NCI-H774 (cell line): Measurements from ENCODE around the gene APMAP.
A peak's percentile ranks its signal among the peaks of the same experiment; 100 is the strongest.
"Not testable (repeated sequence)": the region's sequence is repeated elsewhere in the genome, so short reads cannot be mapped to it uniquely, and the experiment has no call there.

Experiments
- DNase-seq: peaks from one replicate; lab custom pipeline; 2025; lab: John Stamatoyannopoulos, UW

Gene APMAP

GRCh38 chr20:25006431-25007167, 14.0 kb upstream of the APMAP start:
- no peak for DNase-seq

DNA sequence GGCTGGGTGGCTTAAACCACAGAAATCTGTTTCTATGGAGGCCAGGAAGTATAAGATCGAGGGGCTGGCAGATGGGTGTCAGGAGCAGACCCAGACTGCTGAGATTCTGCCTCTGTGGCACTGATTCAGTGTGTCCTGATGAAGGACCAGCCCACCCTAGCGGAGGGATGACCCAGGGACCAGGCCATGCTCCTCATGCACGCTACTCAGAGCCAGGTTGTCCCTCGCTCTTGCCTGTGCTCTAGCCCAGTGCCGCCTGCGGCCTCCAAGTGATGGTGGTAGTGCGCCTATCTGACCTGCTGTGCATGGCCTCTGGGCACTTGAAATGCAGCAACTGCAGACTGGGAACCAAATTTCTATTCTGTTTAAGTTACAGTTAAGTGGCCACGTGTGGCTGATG, 13.1 kb upstream of the APMAP start:
- no peak for DNase-seq

- DNase-seq = no peak
These were observed 12.7 kb upstream of the APMAP start for GRCh38 chr20:25005220-25005619.

- no peak for DNase-seq
These were observed 10.5 kb upstream of the APMAP start for GRCh38 chr20:25003002-25003401.

- DNase-seq = not testable (repeated sequence)
These were observed 8.8 kb upstream of the APMAP start for GRCh38 chr20:25001323-25001722.

- DNase-seq = peak; percentile 17
These were observed 7.8 kb upstream of the APMAP start for GRCh38 chr20:25000268-25000801.

DNA sequence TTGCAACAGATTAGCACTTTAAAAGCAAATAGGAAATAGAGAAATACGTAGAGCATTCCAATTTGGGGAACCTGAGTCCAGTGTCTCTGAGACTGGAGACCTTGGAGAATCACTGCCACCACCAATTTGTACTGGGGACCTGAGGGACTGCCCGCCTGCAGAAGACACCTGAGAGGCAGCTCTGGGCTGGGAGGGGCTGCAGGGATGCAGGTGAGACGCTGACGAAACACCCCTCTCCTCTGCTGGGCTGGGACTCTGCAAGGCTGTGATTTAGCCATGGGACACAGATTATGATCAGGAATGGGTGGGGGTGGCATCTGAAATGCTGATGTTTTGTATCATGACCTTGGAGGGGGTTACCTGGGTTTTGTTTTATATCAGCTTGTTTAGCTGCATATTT, 7.0 kb upstream of the APMAP start:
- no peak for DNase-seq

GRCh38 chr20:24998631-24999445, 6.3 kb upstream of the APMAP start:
- DNase-seq = no peak

GRCh38 chr20:24998121-24998520, 5.6 kb upstream of the APMAP start:
- DNase-seq = no peak

DNA sequence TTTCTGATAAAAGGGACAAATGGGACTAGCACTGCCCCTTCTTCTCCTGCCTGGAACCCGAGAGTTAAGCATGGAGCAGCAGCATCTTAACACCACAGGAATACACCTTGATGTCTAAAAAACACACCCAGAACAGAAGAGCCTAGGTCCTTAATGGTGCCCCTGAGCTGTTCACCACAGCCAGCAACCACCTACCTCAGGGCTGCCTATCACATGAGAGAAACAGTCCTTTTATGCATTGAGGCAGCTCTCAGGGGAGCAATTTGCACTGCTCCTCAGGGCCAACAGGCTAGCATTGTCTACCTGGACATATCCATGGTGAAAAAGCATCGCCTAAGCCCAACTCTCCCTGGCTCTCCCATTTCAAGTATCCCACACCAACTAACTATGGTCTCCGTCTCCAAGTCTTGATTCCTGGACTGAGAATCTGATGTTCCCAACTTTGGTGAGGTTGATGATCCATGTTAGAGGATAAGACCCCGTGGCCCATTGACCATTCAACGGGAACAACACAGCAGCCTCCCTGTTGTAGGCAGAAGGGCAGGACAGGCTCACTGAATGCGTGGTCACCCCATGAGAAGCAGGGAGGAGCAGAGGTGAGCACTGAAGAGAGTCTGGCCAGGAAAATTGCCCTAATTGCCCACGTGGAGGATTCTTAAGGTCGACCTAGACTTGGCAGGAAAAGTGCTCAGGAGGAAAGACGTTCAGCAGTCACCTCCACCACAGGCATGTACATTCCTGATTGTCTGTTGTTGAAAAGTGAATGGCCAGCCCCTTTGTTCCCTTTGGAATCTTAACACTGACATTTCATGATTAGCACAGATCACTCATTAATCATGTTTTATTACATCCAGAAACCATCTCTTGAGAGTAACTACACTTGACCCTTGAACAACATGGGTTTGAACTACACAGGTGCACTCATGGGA, 4.2 kb upstream of the APMAP start:
- no peak for DNase-seq

DNA sequence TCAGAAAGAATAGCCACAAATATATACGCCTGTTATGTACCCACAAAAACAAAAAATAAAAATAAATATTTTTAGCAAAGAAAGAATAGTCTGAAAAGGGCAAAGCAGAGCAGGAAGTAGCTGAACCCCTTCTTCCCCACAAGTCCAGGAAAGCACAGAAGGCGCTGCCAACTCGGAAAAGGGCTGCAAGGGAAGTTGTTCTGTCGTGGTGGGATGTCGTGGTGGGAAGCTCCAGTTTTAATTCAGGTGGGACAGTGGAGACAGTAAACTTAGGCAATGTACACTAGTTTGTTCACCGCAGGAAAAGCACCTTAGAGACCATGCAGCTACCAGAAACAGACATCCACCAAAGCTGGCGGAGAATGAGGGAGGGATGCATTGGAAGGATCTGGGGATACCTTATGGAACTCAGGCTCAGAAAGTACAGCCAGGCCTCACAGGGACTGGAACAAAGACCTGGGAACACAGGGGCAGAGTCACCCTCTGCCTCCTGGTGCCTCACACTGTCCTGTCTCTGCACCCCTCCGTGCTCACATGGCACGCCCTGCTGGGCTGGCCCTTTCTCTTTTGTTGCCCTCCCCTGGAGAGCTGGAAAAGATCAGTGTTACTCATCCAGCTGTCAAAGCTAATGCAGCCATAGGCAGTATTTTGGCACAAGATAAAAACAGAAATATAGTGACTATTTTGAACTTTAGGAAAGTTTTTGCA, 3.3 kb upstream of the APMAP start:
- no peak for DNase-seq

DNA sequence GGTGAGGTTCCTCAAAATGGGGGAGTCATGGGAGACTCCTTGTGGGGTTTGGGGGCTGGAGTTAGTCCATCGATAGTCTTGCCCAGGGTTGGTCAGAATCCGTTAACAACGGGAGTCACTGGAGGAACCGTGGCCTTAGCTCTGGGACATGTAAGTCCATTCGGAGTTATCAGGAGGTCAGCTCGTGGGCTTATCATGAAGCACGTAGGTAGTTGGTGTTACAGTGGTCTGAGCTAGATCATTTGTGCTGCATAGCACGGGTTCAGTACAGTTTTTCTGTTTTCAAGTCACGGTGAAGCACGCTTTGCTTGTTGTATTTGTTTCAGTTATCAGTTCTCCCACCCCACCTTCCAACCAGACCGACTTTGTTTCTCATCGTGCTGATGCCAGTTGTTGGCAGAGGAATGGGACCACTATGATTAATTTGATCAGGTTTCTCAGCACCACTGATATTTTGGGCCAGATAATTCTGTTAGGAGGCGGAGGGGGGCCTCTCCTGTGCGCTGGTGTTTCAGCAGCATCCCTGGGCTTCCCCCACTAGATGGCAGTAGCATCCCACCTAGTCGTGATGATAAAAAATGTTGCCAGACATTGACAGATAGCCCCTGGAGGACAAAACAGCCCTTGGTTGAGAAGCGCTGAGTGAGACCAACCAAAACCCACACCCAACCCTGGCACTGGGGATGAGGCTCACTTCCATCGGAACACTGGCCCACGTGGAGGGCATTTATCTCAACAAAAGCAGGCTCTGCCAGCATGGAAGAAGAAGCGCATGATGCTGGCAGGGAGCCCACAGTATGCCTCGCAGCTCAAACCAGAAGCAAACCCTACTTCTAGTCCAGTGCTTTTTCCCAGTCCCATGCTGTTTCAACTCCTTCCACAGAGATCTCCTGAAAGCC, 2.2 kb upstream of the APMAP start:
- DNase-seq = peak; percentile 64

DNA sequence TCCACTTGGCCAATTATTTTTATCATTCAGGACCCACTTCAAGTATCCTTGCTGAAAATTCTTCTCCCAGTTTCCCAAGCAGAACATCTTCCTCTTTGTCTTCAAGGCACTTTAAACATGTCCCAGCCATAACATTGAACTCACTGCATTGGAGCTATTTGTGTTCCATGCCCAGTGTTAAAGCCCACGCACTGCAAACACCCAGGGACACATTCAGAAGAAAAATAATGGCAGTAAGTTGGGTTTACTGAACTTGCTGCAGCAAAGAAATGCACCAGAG, 1.6 kb upstream of the APMAP start:
- DNase-seq = no peak

DNA sequence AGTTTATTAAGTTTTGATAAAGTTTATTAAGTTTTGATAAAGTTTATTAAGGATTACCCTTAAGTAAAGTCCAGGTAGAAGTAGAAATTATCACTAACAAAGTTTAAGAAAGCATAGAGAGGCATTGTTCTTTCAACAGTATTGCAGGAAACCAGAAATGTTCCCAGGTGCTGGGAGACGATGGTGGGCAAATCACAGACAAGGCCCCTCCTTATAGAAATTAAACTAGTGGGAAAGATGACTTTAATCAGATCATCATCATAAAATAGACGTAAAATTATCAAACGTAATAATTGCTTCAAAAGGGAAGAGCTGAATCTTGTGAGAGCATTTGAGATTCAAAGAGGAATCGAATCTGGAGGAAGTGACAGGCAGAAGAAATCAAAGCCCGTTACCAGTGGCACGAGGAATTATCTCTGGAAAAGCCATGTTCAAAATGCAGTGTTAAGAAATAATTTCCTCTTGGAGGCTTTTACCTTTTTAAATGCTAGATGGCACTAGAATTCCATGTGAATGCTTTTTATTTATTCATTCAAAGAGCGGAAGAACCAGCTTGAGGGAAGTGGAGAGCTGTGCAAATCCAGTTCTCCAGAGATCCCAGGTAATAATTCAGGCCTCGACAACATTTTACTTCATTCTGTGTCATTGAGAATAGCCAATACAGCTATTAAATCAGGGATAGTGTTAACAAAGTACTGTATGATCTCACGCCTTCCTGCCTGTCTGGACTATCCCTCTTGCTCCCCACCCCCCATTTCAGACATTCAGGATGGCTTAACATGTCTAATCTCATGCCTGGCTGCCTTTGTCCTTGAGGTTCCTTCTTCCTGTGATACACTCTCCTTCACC, 1.0 kb upstream of the APMAP start:
- DNase-seq = no peak

DNA sequence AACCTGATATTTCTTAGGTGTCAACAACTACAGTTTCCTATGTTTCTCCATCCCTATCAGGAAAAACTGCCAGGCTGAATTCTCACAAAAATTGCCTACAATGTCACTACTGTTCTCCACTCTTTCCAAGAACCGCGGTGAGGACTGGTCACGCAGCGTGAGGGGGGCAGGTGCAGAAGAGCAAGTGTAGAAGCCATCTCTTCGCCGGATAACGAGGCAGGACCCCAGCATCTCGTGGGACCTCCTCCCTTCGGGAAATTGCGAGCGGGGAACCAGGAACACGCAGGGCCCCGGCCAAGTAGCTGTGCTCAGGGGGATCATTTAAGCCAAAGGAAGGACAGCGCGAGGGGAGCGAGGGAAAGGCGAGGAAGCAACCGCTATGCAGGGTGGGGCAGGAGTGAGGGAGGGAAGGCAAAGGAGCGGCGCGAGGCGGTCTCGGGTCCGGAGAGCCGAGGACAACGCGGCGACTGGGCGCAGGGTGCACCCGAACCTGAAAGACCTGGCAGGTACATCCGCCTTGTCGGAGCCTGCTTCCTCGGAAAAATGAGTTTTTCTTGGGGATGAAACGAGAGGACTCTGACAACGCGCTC, 559 bp downstream of the APMAP start:
- no peak for DNase-seq

- DNase-seq = no peak
These were observed 1.7 kb downstream of the APMAP start for GRCh38 chr20:24990810-24991252.

- no peak for DNase-seq
These were observed 3.4 kb downstream of the APMAP start for GRCh38 chr20:24989162-24989561.

DNA sequence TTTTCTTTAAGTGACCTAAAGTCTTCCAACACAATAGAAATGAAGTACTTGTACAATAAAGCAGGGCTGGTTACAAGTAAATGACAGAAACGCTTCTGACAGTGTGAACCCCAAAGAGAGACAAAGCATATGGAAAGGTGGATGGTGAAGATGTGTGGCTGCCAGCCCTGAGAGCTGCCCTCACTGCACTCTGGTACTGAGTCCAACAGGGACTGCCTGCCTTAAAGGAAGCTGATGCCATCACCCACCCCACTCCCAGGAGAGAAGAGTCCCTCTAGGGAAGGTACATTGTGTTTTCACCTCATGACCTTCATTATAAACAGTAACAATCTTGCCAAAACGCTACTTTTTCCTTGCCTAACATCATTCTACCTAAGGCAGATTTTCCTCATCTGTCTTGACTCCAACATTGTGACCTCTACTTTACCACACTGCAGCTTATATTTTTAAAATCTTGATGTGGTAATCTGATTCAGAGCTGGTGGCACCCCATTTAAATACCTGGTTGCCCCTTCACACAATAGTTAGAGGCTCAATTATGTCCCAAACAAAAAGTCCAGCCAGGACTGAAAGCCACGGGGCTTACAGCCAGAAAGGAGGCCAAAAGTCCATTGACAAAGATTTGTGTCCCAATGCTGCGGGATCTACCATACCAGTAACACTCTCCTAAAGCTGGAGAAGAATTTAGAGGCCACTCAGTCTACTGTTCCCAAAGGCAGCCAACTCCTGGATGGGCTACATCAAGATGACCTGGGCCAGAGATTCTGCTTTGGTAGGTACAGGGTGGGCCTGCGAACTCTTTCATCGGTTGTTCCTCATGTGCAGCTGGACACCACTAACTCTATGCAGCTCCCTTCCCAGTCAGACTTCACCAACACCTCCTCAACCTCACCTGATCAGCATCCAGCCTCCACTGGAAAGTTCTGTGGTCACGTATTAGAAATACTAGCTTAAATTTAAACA, 4.4 kb downstream of the APMAP start:
- DNase-seq = no peak
